BLaER1 (cell line): ENCODE measurements around the gene SLX4.

Experiments
- H3K27ac ChIP-seq: shearing (Covaris generic); formaldehyde crosslinking; 2 replicates; pipeline ENCODE4 v1.8.1; 2022
- H3K27me3 ChIP-seq: shearing (Covaris generic); formaldehyde crosslinking; 2 replicates; pipeline ENCODE4 v1.8.1; 2022
- H3K36me3 ChIP-seq: shearing (Covaris generic); formaldehyde crosslinking; 2 replicates; pipeline ENCODE4 v1.8.1; 2022
- H3K4me1 ChIP-seq: shearing (Covaris generic); formaldehyde crosslinking; 2 replicates; pipeline ENCODE4 v1.8.1; 2022
- H3K4me2 ChIP-seq: shearing (Covaris generic); formaldehyde crosslinking; 2 replicates; pipeline ENCODE4 v1.8.1; 2022
- H3K4me3 ChIP-seq: shearing (Covaris generic); formaldehyde crosslinking; 2 replicates; pipeline ENCODE4 v1.8.1; 2022
- H3K9ac ChIP-seq: shearing (Covaris generic); formaldehyde crosslinking; 2 replicates; pipeline ENCODE4 v1.8.1; 2022
- H3K9me3 ChIP-seq: shearing (Covaris generic); formaldehyde crosslinking; 2 replicates; pipeline ENCODE4 v1.8.1; 2022
- H4K20me1 ChIP-seq: shearing (Covaris generic); formaldehyde crosslinking; 2 replicates; pipeline ENCODE4 v1.8.1; 2022
- Cebpa-rat ChIP-seq: shearing (Covaris generic); IDR thresholded peaks from 2 replicates; pipeline ENCODE4 v1.8.1; 2022

SLX4 gene

DNA sequence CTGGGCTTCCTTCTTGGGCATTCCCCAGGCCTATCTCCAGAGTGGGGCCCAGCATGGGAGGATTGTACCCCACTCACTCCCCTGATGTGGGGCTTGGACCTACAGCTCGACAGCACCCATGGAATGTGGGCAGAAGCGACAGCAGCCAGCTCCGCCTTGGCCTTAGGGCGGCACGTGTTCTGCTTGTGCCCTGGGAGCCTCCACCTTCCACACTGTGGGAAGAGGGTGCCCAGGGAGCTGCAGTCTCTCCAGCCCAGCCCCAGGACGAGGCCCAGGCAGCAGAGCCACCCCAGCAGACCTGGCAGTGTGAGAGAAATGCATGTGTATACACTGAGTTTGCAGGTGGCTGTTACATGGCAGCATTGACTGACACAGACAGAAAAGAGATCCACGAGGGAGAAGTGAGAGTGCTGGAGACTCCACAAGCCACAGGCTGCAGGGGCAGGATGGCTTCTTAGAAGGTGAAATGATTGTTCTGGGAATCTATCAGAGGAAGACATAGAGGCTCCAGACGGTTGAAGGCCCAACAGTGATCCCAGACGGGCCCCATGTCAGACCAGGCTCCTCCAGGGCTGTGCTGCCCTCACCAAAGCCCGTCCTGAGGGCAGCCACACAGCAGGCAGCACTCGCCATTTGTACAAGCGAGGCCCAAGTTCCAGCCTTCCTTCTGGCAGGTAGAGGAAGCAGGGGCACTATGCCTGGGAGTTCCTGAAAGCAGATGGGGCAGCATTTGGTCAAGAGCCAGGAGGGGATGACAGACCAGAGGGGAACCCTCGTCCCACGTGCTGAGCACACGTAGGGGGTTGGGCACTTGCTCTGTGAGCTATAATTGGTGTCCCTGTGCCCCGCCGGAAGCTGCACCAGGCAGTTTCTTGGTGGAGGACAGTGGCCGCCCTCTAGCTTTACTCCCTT is 40.3 kb upstream of the SLX4 start:
- no peak overlapping the region for H3K9ac ChIP-seq
- H3K27me3 ChIP-seq: no peaks in the 10 kb centered on the region
- no peaks in the 10 kb centered on the region for H3K9me3 ChIP-seq
- no peak for TF ChIP-seq Cebpa-rat
- H3K4me2 ChIP-seq: no peak overlapping the region
- H3K4me3 ChIP-seq: no peak overlapping the region
- no peak overlapping the region for H3K27ac ChIP-seq
- peaks cover 6% of the 10 kb centered on the region for H3K4me1 ChIP-seq
- H4K20me1 ChIP-seq: peaks cover 15% of the 10 kb centered on the region; the same call in 1 of the 2 replicates
- H3K36me3 ChIP-seq: peaks cover 76% of the 10 kb centered on the region

DNA sequence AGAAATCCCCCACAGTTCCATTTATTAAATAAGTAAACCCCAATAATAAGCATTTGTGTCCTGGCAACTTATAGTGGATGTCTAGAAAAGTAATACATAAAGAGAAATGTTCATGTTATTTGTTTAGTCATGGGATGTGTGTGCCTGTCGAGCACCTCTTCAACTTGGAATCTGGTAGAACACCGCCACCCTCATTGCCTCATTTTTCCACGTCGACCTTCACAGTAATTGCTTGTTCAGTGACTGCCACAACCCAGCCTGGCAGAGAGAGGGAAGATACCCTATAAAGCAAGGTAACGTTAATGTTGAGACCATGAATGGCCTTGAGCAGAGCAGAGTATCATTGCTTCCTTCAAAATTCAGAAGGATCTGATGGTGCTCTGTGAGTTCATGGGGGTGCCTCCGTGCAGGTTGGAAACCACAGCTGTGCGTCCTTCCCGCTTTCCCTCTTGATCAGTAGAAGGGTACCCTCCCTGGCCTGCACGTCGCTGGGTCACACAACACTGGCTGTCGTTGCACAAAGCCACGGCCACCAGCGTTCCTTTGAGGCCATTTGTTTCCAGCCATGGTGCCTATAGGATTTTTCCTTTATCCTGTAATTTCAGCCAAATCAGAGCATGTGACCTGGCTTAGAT is 39.3 kb upstream of the SLX4 start:
- H3K9ac ChIP-seq: no peak overlapping the region
- TF ChIP-seq Cebpa-rat: no peak
- H3K4me3 ChIP-seq: no peak overlapping the region
- peaks cover 67% of the 10 kb centered on the region for H3K36me3 ChIP-seq
- H3K9me3 ChIP-seq: no peaks in the 10 kb centered on the region
- peaks cover 16% of the 10 kb centered on the region for H3K4me1 ChIP-seq
- H3K27ac ChIP-seq: no peak overlapping the region
- no peaks in the 10 kb centered on the region for H3K27me3 ChIP-seq
- H3K4me2 ChIP-seq: no peak overlapping the region
- peaks cover 13% of the 10 kb centered on the region; the same call in 1 of the 2 replicates for H4K20me1 ChIP-seq

DNA sequence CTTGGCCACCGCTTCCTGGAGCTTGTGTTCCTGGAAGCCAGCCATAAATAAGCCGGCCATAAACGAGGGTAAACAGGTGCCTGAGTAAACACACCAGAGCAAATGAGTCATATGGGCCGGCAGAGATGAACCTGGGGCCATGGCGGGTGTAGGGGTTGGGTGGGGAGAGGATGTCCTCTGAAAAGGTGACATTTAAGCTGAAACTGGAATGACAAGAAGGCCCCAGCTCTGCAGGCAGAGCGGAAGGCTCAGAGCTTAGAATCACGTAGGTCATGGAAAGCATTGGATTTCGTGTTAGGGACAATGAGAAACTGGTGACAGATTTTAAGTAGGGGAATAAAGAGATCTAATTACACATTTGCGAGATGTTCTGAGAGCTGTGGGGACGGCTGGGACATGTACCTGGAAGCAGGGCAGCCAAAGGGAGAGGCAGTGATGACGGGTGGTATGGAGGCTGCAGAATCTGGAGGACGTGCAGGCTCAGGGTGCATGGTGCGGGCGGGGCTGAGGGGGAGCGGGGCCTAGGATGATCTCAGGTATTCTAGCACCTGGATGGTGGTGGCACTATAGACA is 35.0 kb upstream of the SLX4 start:
- H3K9me3 ChIP-seq: no peaks in the 10 kb centered on the region
- peak overlapping the region; percentile 64 for H3K27ac ChIP-seq
- no peak overlapping the region for H3K4me3 ChIP-seq
- H4K20me1 ChIP-seq: peaks cover 17% of the 10 kb centered on the region; the same call in 1 of the 2 replicates
- no peak for TF ChIP-seq Cebpa-rat
- 0 out of 2 replicates have a peak overlapping the region, but pooled peaks have one; percentile 47 for H3K9ac ChIP-seq
- peak overlapping the region; percentile 81 for H3K4me2 ChIP-seq
- H3K4me1 ChIP-seq: peaks cover 49% of the 10 kb centered on the region
- H3K27me3 ChIP-seq: no peaks in the 10 kb centered on the region
- peaks cover 39% of the 10 kb centered on the region for H3K36me3 ChIP-seq

DNA sequence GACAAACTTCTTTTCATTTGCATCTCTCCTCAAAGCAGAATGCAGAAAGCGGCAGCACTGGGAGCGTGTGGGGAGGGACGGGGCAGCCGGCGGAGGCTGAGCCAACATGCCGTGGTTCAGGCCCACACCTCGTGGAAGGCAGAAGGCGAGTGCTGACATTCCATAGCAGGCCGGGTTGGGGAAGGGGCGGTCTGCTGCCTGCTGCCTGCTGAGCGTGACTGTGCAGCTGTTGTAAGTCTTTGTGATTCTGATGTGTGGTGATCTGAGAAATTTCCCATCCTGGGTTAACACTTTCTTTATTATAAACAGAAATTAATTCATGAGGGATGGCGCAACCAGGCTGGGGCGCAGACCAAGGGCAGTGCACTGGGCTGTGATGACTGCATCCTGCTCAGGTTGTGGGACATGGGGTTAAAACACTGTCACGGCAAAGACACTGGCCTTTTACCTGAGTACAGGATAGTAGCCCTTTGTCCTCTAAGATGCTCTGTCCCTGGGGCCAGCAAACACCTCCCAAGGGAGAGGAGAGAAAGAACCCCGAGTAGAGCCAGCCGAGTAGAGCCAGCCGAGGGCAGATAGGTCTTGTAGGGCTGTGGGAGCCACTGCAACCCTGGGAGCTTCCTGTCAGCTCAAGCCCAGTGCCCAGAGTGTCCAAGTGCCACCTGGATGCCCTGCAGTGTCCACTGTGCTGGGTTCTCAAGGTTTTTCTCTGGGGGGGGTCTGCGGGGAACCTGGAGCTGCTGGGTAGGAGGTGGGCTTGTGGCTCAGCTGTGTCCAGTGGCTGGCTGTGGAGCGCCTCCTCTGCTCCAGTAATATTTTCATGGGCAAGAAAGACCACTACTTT is 34.3 kb upstream of the SLX4 start:
- peak overlapping the region; percentile 47; the same call in 1 of the 2 replicates for H3K9ac ChIP-seq
- H3K4me1 ChIP-seq: peaks cover 52% of the 10 kb centered on the region
- H3K27me3 ChIP-seq: no peaks in the 10 kb centered on the region
- H3K9me3 ChIP-seq: no peaks in the 10 kb centered on the region
- peaks cover 39% of the 10 kb centered on the region for H3K36me3 ChIP-seq
- H3K27ac ChIP-seq: peak overlapping the region; percentile 64
- peak overlapping the region; percentile 81 for H3K4me2 ChIP-seq
- TF ChIP-seq Cebpa-rat: peak; percentile 79
- H4K20me1 ChIP-seq: peaks cover 21% of the 10 kb centered on the region; the same call in 1 of the 2 replicates
- no peak overlapping the region for H3K4me3 ChIP-seq

DNA sequence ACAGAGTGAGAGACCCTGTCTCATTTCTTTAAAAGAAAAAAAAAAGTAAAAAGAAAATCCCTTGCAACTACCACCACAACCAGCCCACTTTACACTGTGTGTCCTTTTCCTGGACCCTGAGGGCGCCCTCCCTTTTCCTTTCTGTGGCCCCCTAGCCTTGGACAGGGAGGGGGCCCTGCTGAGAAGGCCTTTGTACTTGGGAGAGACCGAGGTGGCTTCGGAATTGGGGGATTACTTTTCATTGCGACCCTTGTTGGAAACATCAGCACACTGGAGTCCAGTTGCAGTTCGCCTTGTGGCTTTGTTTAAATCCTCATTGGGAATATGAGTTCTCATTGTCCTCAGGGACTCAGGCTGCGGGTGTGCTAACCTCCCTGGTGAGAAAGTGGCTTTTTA is 33.7 kb upstream of the SLX4 start:
- H3K4me1 ChIP-seq: peaks cover 52% of the 10 kb centered on the region
- H4K20me1 ChIP-seq: peaks cover 28% of the 10 kb centered on the region; the same call in 1 of the 2 replicates
- H3K4me3 ChIP-seq: no peak overlapping the region
- no peaks in the 10 kb centered on the region for H3K27me3 ChIP-seq
- H3K9ac ChIP-seq: no peak overlapping the region
- no peaks in the 10 kb centered on the region for H3K9me3 ChIP-seq
- peak overlapping the region; percentile 81 for H3K4me2 ChIP-seq
- H3K36me3 ChIP-seq: peaks cover 42% of the 10 kb centered on the region
- peak overlapping the region; percentile 64 for H3K27ac ChIP-seq
- TF ChIP-seq Cebpa-rat: no peak

DNA sequence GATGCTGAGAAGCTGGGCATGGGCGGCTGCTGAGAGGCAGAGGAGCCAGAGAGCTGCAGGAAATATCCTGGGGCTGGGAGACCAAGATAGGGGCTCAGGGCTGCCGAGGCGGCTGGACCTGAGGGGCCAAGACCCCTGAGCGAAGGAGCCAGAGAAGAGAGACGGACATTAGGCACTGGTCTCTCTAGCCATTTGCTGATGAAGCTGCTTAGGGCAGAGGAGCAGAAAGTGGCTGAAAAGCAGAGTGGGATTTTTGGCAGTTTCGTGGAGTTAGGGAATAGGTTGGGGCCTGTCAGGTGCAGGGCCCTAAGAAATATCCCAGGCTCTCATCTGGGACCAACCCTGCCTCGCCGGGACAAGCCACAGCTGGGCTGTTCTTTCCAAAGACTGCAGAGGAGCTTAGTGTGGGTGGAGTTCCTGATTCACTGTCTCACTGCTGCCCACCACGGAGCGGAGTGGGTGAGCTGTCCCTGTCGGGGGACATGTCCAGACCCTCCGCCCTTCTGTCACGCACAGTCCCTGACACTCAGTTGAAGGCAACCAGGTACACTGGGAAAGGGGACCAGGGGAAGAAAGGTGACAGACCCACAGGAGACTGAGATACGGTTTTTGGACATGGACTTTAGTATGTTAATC is 31.8 kb upstream of the SLX4 start:
- H3K36me3 ChIP-seq: peaks cover 39% of the 10 kb centered on the region
- no peak for TF ChIP-seq Cebpa-rat
- H3K27ac ChIP-seq: 0 out of 2 replicates have a peak overlapping the region, but pooled peaks have one; percentile 19
- H3K9me3 ChIP-seq: no peaks in the 10 kb centered on the region
- 0 out of 2 replicates have a peak overlapping the region, but pooled peaks have one; percentile 37 for H3K9ac ChIP-seq
- no peak overlapping the region for H3K4me3 ChIP-seq
- H3K4me1 ChIP-seq: peaks cover 53% of the 10 kb centered on the region
- H3K4me2 ChIP-seq: peak overlapping the region; percentile 46
- no peaks in the 10 kb centered on the region for H3K27me3 ChIP-seq
- H4K20me1 ChIP-seq: peaks cover 28% of the 10 kb centered on the region; the same call in 1 of the 2 replicates

DNA sequence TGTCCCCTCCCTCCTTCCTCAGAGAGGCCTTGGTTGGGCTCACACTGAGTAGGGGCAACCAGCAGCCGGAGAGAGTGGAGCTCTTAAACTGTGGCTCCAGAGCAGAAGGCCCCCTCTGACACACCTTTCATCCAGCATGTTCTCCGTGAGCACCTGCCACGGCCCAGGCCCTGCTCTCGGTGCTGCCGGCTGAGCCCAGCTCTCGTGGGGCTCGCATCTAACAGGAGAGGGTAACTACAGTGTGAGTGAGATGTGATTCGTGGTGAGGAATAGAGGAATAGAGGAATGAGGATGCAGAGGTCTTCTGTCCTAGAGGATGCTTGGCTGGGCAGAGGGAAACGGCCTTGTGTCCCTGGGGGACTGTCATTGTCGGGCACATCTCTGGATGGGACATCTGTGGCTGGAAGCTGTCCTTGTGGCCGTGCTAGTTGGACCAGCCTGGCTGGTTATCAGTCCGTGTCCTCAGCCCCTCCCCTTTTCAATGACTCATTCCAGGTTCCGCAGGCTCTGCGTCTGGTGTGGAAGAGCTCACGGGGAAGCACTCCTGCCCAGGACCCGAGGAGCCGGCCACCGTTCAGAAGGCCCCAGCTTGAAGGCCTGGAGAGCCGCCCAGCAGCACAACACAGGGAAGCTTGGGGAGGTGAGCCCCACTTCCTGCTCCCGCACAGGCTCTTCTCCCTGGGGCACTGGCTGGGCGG is 31.1 kb upstream of the SLX4 start:
- Histone ChIP-seq H3K27me3 (no peaks in the 10 kb centered on the region), H3K36me3 (peaks cover 33% of the 10 kb centered on the region), H3K4me2 (peak overlapping the region; percentile 46), H3K27ac (0 out of 2 replicates have a peak overlapping the region, but pooled peaks have one; percentile 19), H3K4me1 (peaks cover 60% of the 10 kb centered on the region), H3K9me3 (no peaks in the 10 kb centered on the region), H4K20me1 (peaks cover 28% of the 10 kb centered on the region; the same call in 1 of the 2 replicates), H3K4me3 (no peak overlapping the region), H3K9ac (0 out of 2 replicates have a peak overlapping the region, but pooled peaks have one; percentile 37)
- no peak for TF ChIP-seq Cebpa-rat

DNA sequence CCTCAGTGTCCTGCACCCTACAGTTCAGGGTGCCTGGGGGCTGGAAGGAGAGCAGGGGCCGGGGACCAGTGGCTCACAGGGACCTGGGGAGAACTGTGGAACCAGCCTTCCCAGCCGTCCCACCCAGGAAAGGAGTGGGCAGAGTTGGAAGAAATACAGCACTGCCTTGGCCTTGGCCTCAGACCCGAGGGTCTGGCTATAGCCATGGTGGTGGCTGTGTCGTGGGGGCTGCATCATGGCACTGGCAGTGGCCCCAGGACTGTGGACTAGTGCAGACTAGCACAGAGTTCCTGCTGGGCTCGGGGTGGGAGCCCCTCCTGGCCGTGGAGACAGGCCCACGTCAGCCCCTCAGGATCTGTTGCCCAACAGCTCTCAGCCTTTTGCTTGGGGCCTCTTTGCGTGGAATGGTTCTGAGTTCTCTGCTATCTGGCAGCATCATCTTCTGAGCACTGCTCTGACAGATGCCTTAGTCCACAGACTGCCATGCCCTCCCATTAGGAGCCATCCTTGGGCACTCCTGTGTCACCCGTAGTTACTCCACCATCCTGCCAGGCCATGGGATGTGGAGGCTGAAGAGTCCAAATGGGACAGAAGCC is 30.5 kb upstream of the SLX4 start:
- H3K4me2 ChIP-seq: peak overlapping the region; percentile 46
- peaks cover 28% of the 10 kb centered on the region; the same call in 1 of the 2 replicates for H4K20me1 ChIP-seq
- no peaks in the 10 kb centered on the region for H3K27me3 ChIP-seq
- peaks cover 28% of the 10 kb centered on the region for H3K36me3 ChIP-seq
- 0 out of 2 replicates have a peak overlapping the region, but pooled peaks have one; percentile 37 for H3K9ac ChIP-seq
- no peak overlapping the region for H3K4me3 ChIP-seq
- TF ChIP-seq Cebpa-rat: no peak
- H3K27ac ChIP-seq: no peak overlapping the region
- no peaks in the 10 kb centered on the region for H3K9me3 ChIP-seq
- peaks cover 62% of the 10 kb centered on the region for H3K4me1 ChIP-seq
